Measurements from ENCODE around the gene EHD2.
"Not testable (repeated sequence)": the region's sequence is repeated elsewhere in the genome, so short reads cannot be mapped to it uniquely, and the experiment has no call there.

Gene EHD2

GRCh38 chr19:47723581-47723940 lies 10.3 kb downstream of the EHD2 start:
- in situ Hi-C loops (cut with HindIII; ENCODE audit: low sequenced_read_pairs) = no loop called here
- no peak overlapping the region for H3K4me3 ChIP-seq (ENCODE audit: low read depth, low read length)
- no peak for TF ChIP-seq CTCF (IDR thresholded peaks at IDR 0.05; ENCODE audit: low read depth, low read length)
- DNase-seq (ENCODE audit: low read depth, low spot score) = peak; percentile 88

GRCh38 chr19:47725759-47726401 lies 12.7 kb downstream of the EHD2 start:
- in situ Hi-C loops (cut with HindIII; ENCODE audit: low sequenced_read_pairs) = no loop called here
- no peak for DNase-seq (ENCODE audit: low read depth, low spot score)
- no peak for TF ChIP-seq CTCF (IDR thresholded peaks at IDR 0.05; ENCODE audit: low read depth, low read length)
- no peak overlapping the region for H3K4me3 ChIP-seq (ENCODE audit: low read depth, low read length)

- H3K4me3 ChIP-seq (ENCODE audit: low read depth, low read length) = no peak overlapping the region
- peak; percentile 64 for DNase-seq (ENCODE audit: low read depth, low spot score)
- no peak for TF ChIP-seq CTCF (IDR thresholded peaks at IDR 0.05; ENCODE audit: low read depth, low read length)
- in situ Hi-C loops (cut with HindIII; ENCODE audit: low sequenced_read_pairs) = no loop called here
These were observed 13.2 kb downstream of the EHD2 start for GRCh38 chr19:47726467-47726866.

GRCh38 chr19:47728295-47728694 lies 15.1 kb downstream of the EHD2 start:
- H3K4me3 ChIP-seq (ENCODE audit: low read depth, low read length); DNase-seq (ENCODE audit: low read depth, low spot score); in situ Hi-C loops (cut with HindIII; ENCODE audit: low sequenced_read_pairs): not testable (repeated sequence)

- no peak for TF ChIP-seq CTCF (IDR thresholded peaks at IDR 0.05; ENCODE audit: low read depth, low read length)
- in situ Hi-C loops (cut with HindIII; ENCODE audit: low sequenced_read_pairs) = no loop called here
- DNase-seq (ENCODE audit: low read depth, low spot score) = peak; percentile 84
- peak overlapping the region; percentile 18 for H3K4me3 ChIP-seq (ENCODE audit: low read depth, low read length)
These were observed 16.2 kb downstream of the EHD2 start for GRCh38 chr19:47729468-47729798.

- in situ Hi-C loops (cut with HindIII; ENCODE audit: low sequenced_read_pairs) = no loop called here
- H3K4me3 ChIP-seq (ENCODE audit: low read depth, low read length) = peak overlapping the region; percentile 18
- no peak for DNase-seq (ENCODE audit: low read depth, low spot score)
- TF ChIP-seq CTCF (IDR thresholded peaks at IDR 0.05; ENCODE audit: low read depth, low read length) = no peak
These were observed 16.7 kb downstream of the EHD2 start for GRCh38 chr19:47729799-47730520.

GRCh38 chr19:47730521-47730889 lies 17.3 kb downstream of the EHD2 start:
- in situ Hi-C loops (cut with HindIII; ENCODE audit: low sequenced_read_pairs) = no loop called here
- no peak overlapping the region for H3K4me3 ChIP-seq (ENCODE audit: low read depth, low read length)
- DNase-seq (ENCODE audit: low read depth, low spot score) = no peak

More at GRCh38 chr19:47730521-47730889, 17.3 kb downstream of the EHD2 start:
- TF ChIP-seq CTCF (IDR thresholded peaks at IDR 0.05; ENCODE audit: low read depth, low read length) = no peak
